HepG2 (cell line): ENCODE data around the gene NDUFS7. TPM values are rescaled to one million over a fixed set of nuclear protein-coding genes. Genes with fewer than 3 reads are reported as not detected.

Experiments used
- CENPT ChIP-seq: sonication (generic); formaldehyde crosslinking; IDR thresholded peaks from 2 replicates; pipeline ENCODE4 v1.8.0; 2022; ENCODE audit warnings: low read depth, mild to moderate bottlenecking, moderate library complexity, missing genetic modification reagents
- ETS1 ChIP-seq: sonication (generic); formaldehyde crosslinking; IDR thresholded peaks from 2 replicates; pipeline ENCODE4 v1.4.0; 2020; ENCODE audit warnings: missing genetic modification reagents
- GFI1 ChIP-seq: sonication (generic); formaldehyde crosslinking; IDR thresholded peaks from 2 replicates; pipeline ENCODE4 v1.5.0; 2020; ENCODE audit warnings: missing genetic modification reagents, mild to moderate bottlenecking, borderline replicate concordance
- GLI4 ChIP-seq: sonication (generic); formaldehyde crosslinking; IDR thresholded peaks from 2 replicates; pipeline ENCODE4 v1.5.1; 2020; ENCODE audit warnings: missing genetic modification reagents, mild to moderate bottlenecking, moderate library complexity, borderline replicate concordance
- IRF1 ChIP-seq: sonication (generic); formaldehyde crosslinking; IDR thresholded peaks from 2 replicates; pipeline ENCODE4 v1.4.0; 2020; ENCODE audit warnings: low read depth, mild to moderate bottlenecking, missing genetic modification reagents
- LRRFIP1 ChIP-seq: sonication (generic); formaldehyde crosslinking; conservative IDR thresholded peaks from 2 replicates; pipeline ENCODE4 v1.4.0; 2020; ENCODE audit warnings: missing genetic modification reagents
- MBNL3 ChIP-seq: fragments of 250-450 bp; sonication (Bioruptor Pico); conservative IDR thresholded peaks from 2 replicates; pipeline ENCODE4 v1.8.0; 2022; ENCODE audit warnings: mild to moderate bottlenecking, inconsistent platforms
- MED1 ChIP-seq: sonication (generic); formaldehyde crosslinking; IDR thresholded peaks from 2 replicates; pipeline ENCODE4 v1.4.0; 2020; ENCODE audit warnings: missing genetic modification reagents
- MED13 ChIP-seq: sonication (generic); formaldehyde crosslinking; IDR thresholded peaks from 2 replicates; pipeline ENCODE4 v1.5.0; 2020; ENCODE audit warnings: missing genetic modification reagents
- MXD1 ChIP-seq: sonication (generic); formaldehyde crosslinking; IDR thresholded peaks from 2 replicates; pipeline ENCODE4 v1.4.0; 2020; ENCODE audit warnings: mild to moderate bottlenecking, missing genetic modification reagents
- NFE2L1 ChIP-seq: sonication (generic); formaldehyde crosslinking; IDR thresholded peaks from 2 replicates; pipeline ENCODE4 v1.4.0; 2020; ENCODE audit warnings: missing genetic modification reagents, mild to moderate bottlenecking, borderline replicate concordance
- ONECUT2 ChIP-seq: sonication (generic); formaldehyde crosslinking; IDR thresholded peaks from 2 replicates; pipeline ENCODE4 v1.4.0; 2020; ENCODE audit warnings: missing genetic modification reagents
- PAX8 ChIP-seq: sonication (generic); formaldehyde crosslinking; IDR thresholded peaks from 2 replicates; pipeline ENCODE4 v1.8.0; 2022; ENCODE audit warnings: mild to moderate bottlenecking, missing genetic modification reagents, borderline replicate concordance
- RFX3 ChIP-seq: IDR thresholded peaks from 2 replicates; pipeline ENCODE4 v1.6.1; 2016; ENCODE audit warnings: missing biosample characterization, missing genetic modification reagents
- YEATS4 ChIP-seq: sonication (generic); formaldehyde crosslinking; IDR thresholded peaks from 2 replicates; pipeline ENCODE4 v1.4.0; 2020; ENCODE audit warnings: missing genetic modification reagents, borderline replicate concordance
- ZBTB38 ChIP-seq: sonication (generic); formaldehyde crosslinking; IDR thresholded peaks from 2 replicates; pipeline ENCODE4 v1.5.1; 2020; ENCODE audit warnings: mild to moderate bottlenecking, missing genetic modification reagents
- ZBTB7B ChIP-seq: sonication (generic); formaldehyde crosslinking; IDR thresholded peaks from 2 replicates; pipeline ENCODE4 v1.4.0; 2020; ENCODE audit warnings: missing genetic modification reagents
- ZFP36 ChIP-seq: fragments of 150-350 bp; IDR thresholded peaks from 2 replicates; pipeline ENCODE4 v1.6.1; 2018; ENCODE audit warnings: borderline replicate concordance, low read length, low read depth; ENCODE audit not compliant: partially characterized antibody
- ZMYM3 ChIP-seq: sonication (generic); formaldehyde crosslinking; IDR thresholded peaks from 2 replicates; pipeline ENCODE4 v1.5.1; 2020; ENCODE audit warnings: mild to moderate bottlenecking, missing genetic modification reagents
- ZNF121 ChIP-seq: sonication (generic); formaldehyde crosslinking; IDR thresholded peaks from 2 replicates; pipeline ENCODE4 v1.5.0; 2020; ENCODE audit warnings: mild to moderate bottlenecking, missing genetic modification reagents
- ZNF326 ChIP-seq: sonication (generic); formaldehyde crosslinking; IDR thresholded peaks from 2 replicates; pipeline ENCODE4 v1.4.0; 2020; ENCODE audit warnings: missing genetic modification reagents, borderline replicate concordance
- ZNF616 ChIP-seq: sonication (generic); formaldehyde crosslinking; IDR thresholded peaks from 2 replicates; pipeline ENCODE4 v1.5.0; 2020; ENCODE audit warnings: low read depth, mild to moderate bottlenecking, missing genetic modification reagents
- ZNF644 ChIP-seq: IDR thresholded peaks from 2 replicates; pipeline ENCODE4 v1.6.1; 2016; ENCODE audit warnings: low read depth
- ZNF782 ChIP-seq: sonication (generic); formaldehyde crosslinking; IDR thresholded peaks from 2 replicates; pipeline ENCODE4 v1.4.0; 2020; ENCODE audit warnings: missing genetic modification reagents, mild to moderate bottlenecking, borderline replicate concordance
- ZNF891 ChIP-seq: sonication (generic); formaldehyde crosslinking; IDR thresholded peaks from 2 replicates; pipeline ENCODE4 v1.5.0; 2020; ENCODE audit warnings: mild to moderate bottlenecking, missing genetic modification reagents
- ZSCAN30 ChIP-seq: sonication (generic); formaldehyde crosslinking; IDR thresholded peaks from 2 replicates; pipeline ENCODE4 v1.5.0; 2020; ENCODE audit warnings: mild to moderate bottlenecking, missing genetic modification reagents
- polyA plus RNA-seq, 8 experiments: library from polyadenylated mRNA; depleted of rRNA in 3 of 8; stranded (reverse) in 7 of 8; unstranded in 1 of 8; fragments of >200 nt; fragmentation: Illumina TruSeq in 4 of 8; extraction: Trizol in 4 of 8; gene quantifications; 2 replicates each; pipeline versions ENCODE4 v1.2.1 to v1.2.3, GENCODE V29; 2011 to 2016; ENCODE audit warnings: low read depth in 4 of 8, missing spikeins in 1 of 8, mixed read lengths in 1 of 8; ENCODE audit not compliant: insufficient read depth in 1 of 8
- total RNA-seq, 5 experiments: library from RNA; depleted of rRNA; stranded (reverse); fragments of >200 nt; fragmentation: Illumina TruSeq; extraction: Trizol; gene quantifications; 2 replicates each; pipeline ENCODE4 v1.2.3, GENCODE V29; 2016; ENCODE audit warnings: low read depth in 1 of 5

Gene NDUFS7
- total and polyA plus RNA-seq, 2 of the 13 experiments (the other 11 are each of a cell fraction or from before 2014, with no cell fraction given): 34.3 to 66.9 TPM

GRCh38 chr19:1400281-1401137 is 16.8 kb downstream of the NDUFS7 start (continued):
- 0 out of 2 replicates have a peak, but pooled peaks have one; percentile 86 for TF ChIP-seq ZSCAN30 (CRISPR knock-in tag)
- no peak for TF ChIP-seq YEATS4 (CRISPR knock-in tag)
- TF ChIP-seq CENPT (CRISPR knock-in tag): peak; percentile 47; the same call in 1 of the 2 replicates
- TF ChIP-seq ZNF782: no peak; the same call in 1 of the 2 replicates
- TF ChIP-seq ZFP36: no peak
- no peak for TF ChIP-seq PAX8 (CRISPR knock-in tag)
- TF ChIP-seq ONECUT2 (CRISPR knock-in tag): no peak
- peak; percentile 75 for TF ChIP-seq ZNF891 (CRISPR knock-in tag)
- TF ChIP-seq ZNF121 (CRISPR knock-in tag): peak; percentile 93
- TF ChIP-seq ZNF616: no peak
- TF ChIP-seq ZBTB7B (CRISPR knock-in tag): peak; percentile 97
- TF ChIP-seq MXD1 (CRISPR knock-in tag): no peak; the same call in 1 of the 2 replicates
- TF ChIP-seq MED1: peak; percentile 85
- TF ChIP-seq GLI4 (CRISPR knock-in tag): no peak
- peak; percentile 59; the same call in 1 of the 2 replicates for TF ChIP-seq MED13 (CRISPR knock-in tag)
- TF ChIP-seq RFX3 (CRISPR knock-in tag): no peak
- no peak for TF ChIP-seq NFE2L1 (CRISPR knock-in tag)
- no peak for TF ChIP-seq IRF1
- peak; percentile 56; the same call in 1 of the 2 replicates for TF ChIP-seq GFI1 (CRISPR knock-in tag)
- TF ChIP-seq MBNL3 (CRISPR knock-in tag): no peak
- peak; percentile 78 for TF ChIP-seq ZNF644 (CRISPR knock-in tag)
- no peak for TF ChIP-seq LRRFIP1
- TF ChIP-seq ZNF326 (CRISPR knock-in tag): no peak
- 0 out of 2 replicates have a peak, but pooled peaks have one; percentile 25 for TF ChIP-seq ETS1 (CRISPR knock-in tag)
- peak; percentile 100 for TF ChIP-seq ZMYM3
- no peak for TF ChIP-seq ZBTB38 (CRISPR knock-in tag)
